Measurements from ENCODE around the gene LMO7. TPM values are rescaled to one million over a fixed set of nuclear protein-coding genes. Genes with fewer than 3 reads are reported as not detected.
A peak's percentile ranks its signal among the peaks of the same experiment; 100 is the strongest.

The LMO7 gene
- total and polyA plus RNA-seq, 2 of the 13 experiments (the other 11 are each of a cell fraction or from before 2014, with no cell fraction given) = 34.0 to 121 TPM

DNA sequence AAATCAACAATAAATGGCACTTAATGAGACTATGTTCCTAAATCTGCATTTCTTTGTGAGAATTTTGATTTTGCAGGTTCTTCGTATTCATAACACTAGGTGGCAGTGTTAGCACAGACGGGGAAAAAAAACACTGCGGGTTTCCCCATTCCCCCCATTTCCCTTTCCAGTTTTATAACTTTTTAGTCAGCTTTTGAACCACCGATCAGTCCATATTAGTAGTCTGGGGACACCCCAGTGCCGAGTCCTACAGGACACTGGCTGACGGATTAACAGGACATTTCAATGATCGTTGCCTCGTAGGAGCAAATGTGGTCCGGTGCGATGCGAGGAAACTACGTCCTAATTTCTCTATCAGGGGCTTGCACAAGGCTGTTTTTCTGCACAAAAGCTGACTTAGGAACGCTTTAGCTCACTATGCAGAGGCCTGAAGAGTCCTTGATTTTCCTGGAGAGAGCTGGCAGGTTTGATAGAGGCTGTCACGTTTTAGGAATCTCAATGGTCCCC is 234.3 kb downstream of the LMO7 start:
- POLR2A ChIA-PET = no interaction called here
- no peaks in the 10 kb centered on the region for H3K4me1 ChIP-seq (ENCODE audit: insufficient read depth, low read length)
- DNase-seq (ENCODE audit: low spot score) (no peak), ATAC-seq (peak; percentile 37), FAIRE-seq (peak; percentile 57)
- 2% methylated on average over 14 of the region's 14 CpGs for WGBS (ENCODE audit: low lambda C conversion rate)
- peaks cover 0 to 15% of the 10 kb centered on the region in 2 experiments; a peak in 1 of 5 replicates for H3K27me3 ChIP-seq (ENCODE audit: control insufficient read depth in 1 of 2, insufficient read depth in 2 of 2, low read length in 2 of 2)
- TF ChIP-seq SMC3 (IDR thresholded peaks at IDR 0.05; ENCODE audit: low read length) = peak; percentile 50
- TF ChIP-seq CCAR2 (optimal IDR thresholded peaks at IDR 0.05; ENCODE audit: low read depth, low read length) = no peak
- peak; percentile 41; the same call in 1 of the 2 replicates for TF ChIP-seq RAD21 (CRISPR knock-in tag; IDR thresholded peaks at IDR 0.05)
- no peak for TF ChIP-seq ZGPAT (CRISPR knock-in tag; IDR thresholded peaks at IDR 0.05)
- TF ChIP-seq STAG1 (CRISPR knock-in tag; IDR thresholded peaks at IDR 0.05) = peak; percentile 56
- no peak for TF ChIP-seq KAT8 (CRISPR knock-in tag; IDR thresholded peaks at IDR 0.05)
- peak; percentile 50; the same call in 1 of the 2 replicates for TF ChIP-seq ZNF501 (CRISPR knock-in tag; IDR thresholded peaks at IDR 0.05)
- TF ChIP-seq ZNF362 (CRISPR knock-in tag; IDR thresholded peaks at IDR 0.05; ENCODE audit: borderline replicate concordance) = peak; percentile 77; the same call in 1 of the 2 replicates
- 0 out of 2 replicates have a peak, but pooled peaks have one; percentile 31 for TF ChIP-seq ZSCAN29 (CRISPR knock-in tag; conservative IDR thresholded peaks at IDR 0.05)
- peak; percentile 42 for TF ChIP-seq XRCC5 (optimal IDR thresholded peaks at IDR 0.05; ENCODE audit: low read length)
- TF ChIP-seq, protein P1, sequence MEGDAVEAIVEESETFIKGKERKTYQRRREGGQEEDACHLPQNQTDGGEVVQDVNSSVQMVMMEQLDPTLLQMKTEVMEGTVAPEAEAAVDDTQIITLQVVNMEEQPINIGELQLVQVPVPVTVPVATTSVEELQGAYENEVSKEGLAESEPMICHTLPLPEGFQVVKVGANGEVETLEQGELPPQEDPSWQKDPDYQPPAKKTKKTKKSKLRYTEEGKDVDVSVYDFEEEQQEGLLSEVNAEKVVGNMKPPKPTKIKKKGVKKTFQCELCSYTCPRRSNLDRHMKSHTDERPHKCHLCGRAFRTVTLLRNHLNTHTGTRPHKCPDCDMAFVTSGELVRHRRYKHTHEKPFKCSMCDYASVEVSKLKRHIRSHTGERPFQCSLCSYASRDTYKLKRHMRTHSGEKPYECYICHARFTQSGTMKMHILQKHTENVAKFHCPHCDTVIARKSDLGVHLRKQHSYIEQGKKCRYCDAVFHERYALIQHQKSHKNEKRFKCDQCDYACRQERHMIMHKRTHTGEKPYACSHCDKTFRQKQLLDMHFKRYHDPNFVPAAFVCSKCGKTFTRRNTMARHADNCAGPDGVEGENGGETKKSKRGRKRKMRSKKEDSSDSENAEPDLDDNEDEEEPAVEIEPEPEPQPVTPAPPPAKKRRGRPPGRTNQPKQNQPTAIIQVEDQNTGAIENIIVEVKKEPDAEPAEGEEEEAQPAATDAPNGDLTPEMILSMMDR (CRISPR knock-in tag; IDR thresholded peaks at IDR 0.05) = peak; percentile 64
- H3K4me3 ChIP-seq (replicated peaks in 1 of 3; ENCODE audit: insufficient read depth in 1 of 3, low read depth in 2 of 3, low read length in 3 of 3) = peak overlapping the region; percentile 46 to 67 (median 66)
- intact Hi-C loops (cut with micrococcal nuclease; ENCODE audit: unreplicated experiment) (loop anchor here (1.0 kb wide), 2 partner anchors 603 to 1033 kb away; no protein-coding TSS in a partner anchor), in situ Hi-C loops (cut with HindIII; ENCODE audit: extremely low pct_ligation_motif_present, low pct_unique_long_range_greater_than_20kb) (no loop called here)
- H3K36me3 ChIP-seq (replicated peaks in 1 of 2; ENCODE audit: control insufficient read depth in 1 of 2, insufficient read depth in 2 of 2, low read length in 2 of 2) = no peaks in the 10 kb centered on the region
- no peaks in the 10 kb centered on the region for H3K9me3 ChIP-seq (ENCODE audit: low read length)
- peak overlapping the region; percentile 97 for H2AFZ ChIP-seq (ENCODE audit: low read length)
- H3K27ac ChIP-seq (ENCODE audit: extremely low read length, insufficient read depth, low read length) = no peak overlapping the region
- peak overlapping the region; percentile 30; the same call in 1 of the 2 replicates for H3K9ac ChIP-seq (ENCODE audit: insufficient read depth, low read depth, low read length)
- H3K79me2 ChIP-seq (ENCODE audit: insufficient read depth, low read length) = no peaks in the 10 kb centered on the region
- CTCF ChIA-PET (ENCODE audit: low intra/inter-chr PET ratio, low total read pairs) = interaction anchor here (1.0 to 2.1 kb wide), 2 partner anchors 149 to 603 kb away, joined by 4 to 25 read pairs; no protein-coding TSS in a partner anchor
- H3K4me2 ChIP-seq (ENCODE audit: low read depth, low read length) = peak overlapping the region; percentile 93
- H4K20me1 ChIP-seq (ENCODE audit: insufficient read depth, low read length) = no peaks in the 10 kb centered on the region
- no TSS peak for BruUV-seq (replicated peaks)

All from HepG2 (cell line).